Type B pancreatic cell (in vitro differentiated cells): Measurements from ENCODE around the gene VMO1. TPM values are rescaled to one million over a fixed set of nuclear protein-coding genes. Genes with fewer than 3 reads are reported as not detected.

Experiments used
- DNase-seq: peaks from one replicate; pipeline ENCODE4 v3.0.0; 2021; ENCODE audit warnings: mixed read lengths; ENCODE audit not compliant: unreplicated experiment; ENCODE audit errors: extremely low spot score
- H3K27ac Mint-ChIP-seq: 2 replicates; pipeline ENCODE4 v1.8.0; 2021; ENCODE audit warnings: mild to moderate bottlenecking, mixed read lengths
- H3K27me3 Mint-ChIP-seq: 2 replicates; pipeline ENCODE4 v1.8.0; 2021; ENCODE audit warnings: mixed read lengths
- H3K36me3 Mint-ChIP-seq: 2 replicates; pipeline ENCODE4 v1.8.0; 2021; ENCODE audit warnings: mixed read lengths
- H3K4me1 Mint-ChIP-seq: one replicate; pipeline ENCODE4 v1.8.0; 2021; ENCODE audit warnings: mixed read lengths; ENCODE audit not compliant: unreplicated experiment
- H3K4me3 Mint-ChIP-seq: 2 replicates; pipeline ENCODE4 v1.8.0; 2021; ENCODE audit warnings: mild to moderate bottlenecking, mixed read lengths
- H3K9me3 Mint-ChIP-seq: 2 replicates; pipeline ENCODE4 v1.8.0; 2021; ENCODE audit warnings: mixed read lengths
- CTCF ChIP-seq: fragments of 200-600 bp; sonication (generic); conservative IDR thresholded peaks from 2 replicates; pipeline ENCODE4 v1.5.0; 2021; ENCODE audit warnings: antibody characterized with exemption, mild to moderate bottlenecking
- total RNA-seq: library from RNA; stranded (reverse); gene quantifications from 2 replicates; pipeline ENCODE4 v1.2.1, GENCODE V29; 2021; ENCODE audit warnings: low replicate concordance

VMO1 gene
- total RNA-seq, 1 donor from 2014 or later = 1.8 TPM

GRCh38 chr17:4807605-4808377, 21.6 kb upstream of the VMO1 start:
- Mint-ChIP-seq H3K27ac (peak overlapping the region; percentile 65), H3K4me1 (peaks cover 13% of the 10 kb centered on the region), H3K4me3 (peak overlapping the region; percentile 90), H3K36me3 (peaks cover 14% of the 10 kb centered on the region), H3K9me3 (no peaks in the 10 kb centered on the region), H3K27me3 (no peaks in the 10 kb centered on the region)
- no peak for DNase-seq
- no peak for TF ChIP-seq CTCF

- Mint-ChIP-seq H3K27me3 (no peaks in the 10 kb centered on the region), H3K4me3 (peak within 1 kb of the TSS; percentile 90), H3K36me3 (peaks cover 11% of the 10 kb centered on the region), H3K27ac (peak within 1 kb of the TSS; percentile 74), H3K4me1 (peaks cover 13% of the 10 kb centered on the region), H3K9me3 (no peaks in the 10 kb centered on the region)
- peak; percentile 91 for DNase-seq
- no peak for TF ChIP-seq CTCF
These were observed 20.8 kb upstream of the VMO1 start, which contains the start of gene PLD2 for GRCh38 chr17:4806777-4807604. PLD2 (plus strand) TSS chr17:4807152; CDS start chr17:4807773, 621 bp downstream.

- no peak for DNase-seq
- Mint-ChIP-seq H3K27me3 (no peaks in the 10 kb centered on the region), H3K4me1 (peaks cover 13% of the 10 kb centered on the region), H3K4me3 (peak overlapping the region; percentile 88), H3K27ac (peak overlapping the region; percentile 74), H3K9me3 (no peaks in the 10 kb centered on the region), H3K36me3 (peaks cover 11% of the 10 kb centered on the region)
- TF ChIP-seq CTCF = no peak
These were observed 20.3 kb upstream of the VMO1 start for GRCh38 chr17:4806456-4806776.

GRCh38 chr17:4802228-4802627, 16.1 kb upstream of the VMO1 start, which contains the start of gene C17orf114:
C17orf114 (minus strand) TSS chr17:4802328.
- no peak within 1 kb of the TSS for H3K27ac Mint-ChIP-seq
- no peak for TF ChIP-seq CTCF
- no peak for DNase-seq
- no peak within 1 kb of the TSS for H3K4me3 Mint-ChIP-seq
- no peaks in the 10 kb centered on the region for H3K36me3 Mint-ChIP-seq
- H3K27me3 Mint-ChIP-seq = no peaks in the 10 kb centered on the region
- peaks cover 7% of the 10 kb centered on the region for H3K4me1 Mint-ChIP-seq
- no peaks in the 10 kb centered on the region for H3K9me3 Mint-ChIP-seq

GRCh38 chr17:4800462-4801196, 14.5 kb upstream of the VMO1 start:
- Mint-ChIP-seq H3K36me3 (peaks cover 5% of the 10 kb centered on the region), H3K4me3 (no peak overlapping the region), H3K27me3 (no peaks in the 10 kb centered on the region), H3K4me1 (peaks cover 13% of the 10 kb centered on the region), H3K27ac (peak overlapping the region; percentile 2), H3K9me3 (no peaks in the 10 kb centered on the region)
- TF ChIP-seq CTCF = no peak
- no peak for DNase-seq
